ENCODE measurements around the gene CYP1A2. TPM values are rescaled to one million over a fixed set of nuclear protein-coding genes. Genes with fewer than 3 reads are reported as not detected.
A peak's percentile ranks its signal among the peaks of the same experiment; 100 is the strongest.

Gene CYP1A2
- total and polyA plus RNA-seq, 9 of the 15 experiments (the other 6 are each of a cell fraction or from before 2014, with no cell fraction given) = not detected

GRCh38 chr15:74725845-74726773 lies 22.5 kb upstream of the CYP1A2 start:
- Histone ChIP-seq H3K27ac (ENCODE audit: extremely low read depth, low read depth, low read length) (no peak overlapping the region), H3K9me3 (replicated peaks; ENCODE audit: control insufficient read depth, insufficient read depth, low read depth, low read length) (no peaks in the 10 kb centered on the region), H3K27me3 (ENCODE audit: control insufficient read depth in 2 of 2, insufficient read depth in 2 of 2, low read length in 2 of 2) (peaks cover 41 to 74% of the 10 kb centered on the region in 2 experiments), H3K9ac (ENCODE audit: insufficient read depth in 1 of 2, low read depth in 2 of 2, low read length in 2 of 2) (peak overlapping the region in 1 of 2 experiments; percentile 45; a peak in 2 of 4 replicates), H3K36me3 (ENCODE audit: control insufficient read depth, insufficient read depth, low read length) (no peaks in the 10 kb centered on the region), H3K79me2 (ENCODE audit: control insufficient read depth, insufficient read depth, low read length) (no peaks in the 10 kb centered on the region), H3K4me1 (replicated peaks in 1 of 2; ENCODE audit: control insufficient read depth in 2 of 2, insufficient read depth in 2 of 2, low read length in 2 of 2) (peaks cover 5 to 19% of the 10 kb centered on the region in 2 experiments; a peak in 2 of 5 replicates), H4K20me1 (replicated peaks; ENCODE audit: control insufficient read depth, insufficient read depth, low read length) (no peaks in the 10 kb centered on the region), H3K4me2 (ENCODE audit: insufficient read depth, low read length) (peak overlapping the region; percentile 12), H3K4me3 (peak overlapping the region; percentile 10), H2AFZ (ENCODE audit: low read depth, low read length) (no peak overlapping the region; the same call in 1 of the 2 replicates), H3K9me1 (ENCODE audit: control insufficient read depth, insufficient read depth, low read length) (no peaks in the 10 kb centered on the region)
- ChIA-PET CTCF (ENCODE audit: low intra/inter-chr PET ratio) (interaction anchor here (0.6 kb wide), 1 partner anchor 256 kb away, joined by 4 read pairs; no protein-coding TSS in a partner anchor), POLR2A (interaction anchor here (0.6 to 1.0 kb wide), 3 partner anchors 11 to 41 kb away, joined by 3 to 4 read pairs (median 3); no protein-coding TSS in a partner anchor)
- in situ Hi-C loops (cut with MboI) (no loop called here), intact Hi-C loops (cut with micrococcal nuclease) (no loop called here)
- no peak for FAIRE-seq
- DNase-seq (ENCODE audit: extremely low read depth in 1 of 4, low spot score in 3 of 4) = peak in 2 of 4 experiments; percentile 53 to 56
- peak; percentile 72 for ATAC-seq
- BruUV-seq (replicated peaks) = no TSS peak
- 10% methylated on average over 43 of the region's 86 CpGs for WGBS (ENCODE audit: insufficient coverage, low coverage, missing lambda C conversion rate)
- TF ChIP-seq NR2C1 (IDR thresholded peaks at IDR 0.05) (no peak; the same call in 1 of the 2 replicates), NR2C1 (tag; IDR thresholded peaks at IDR 0.05) (peak; percentile 49), NR2C2 (CRISPR knock-in tag; IDR thresholded peaks at IDR 0.05) (no peak), NR2C2 (tag; IDR thresholded peaks at IDR 0.05) (peak; percentile 81), VEZF1 (CRISPR knock-in tag; IDR thresholded peaks at IDR 0.05) (peak; percentile 24; the same call in 1 of the 2 replicates), NRF1 (conservative IDR thresholded peaks at IDR 0.05 in 1 of 2, IDR thresholded peaks at IDR 0.05 in 1 of 2) (peak; percentile 33 to 41; a peak in 2 of 4 replicates), ZBTB7A (IDR thresholded peaks at IDR 0.05; ENCODE audit: borderline replicate concordance, control insufficient read depth, low read depth, low read length) (no peak), CXXC5 (CRISPR knock-in tag; IDR thresholded peaks at IDR 0.05) (peak; percentile 26; the same call in 1 of the 2 replicates), TFAM (CRISPR knock-in tag; conservative IDR thresholded peaks at IDR 0.05) (no peak), ZNF696 (CRISPR knock-in tag; conservative IDR thresholded peaks at IDR 0.05) (no peak)
- TF ChIP-seq, protein P1, sequence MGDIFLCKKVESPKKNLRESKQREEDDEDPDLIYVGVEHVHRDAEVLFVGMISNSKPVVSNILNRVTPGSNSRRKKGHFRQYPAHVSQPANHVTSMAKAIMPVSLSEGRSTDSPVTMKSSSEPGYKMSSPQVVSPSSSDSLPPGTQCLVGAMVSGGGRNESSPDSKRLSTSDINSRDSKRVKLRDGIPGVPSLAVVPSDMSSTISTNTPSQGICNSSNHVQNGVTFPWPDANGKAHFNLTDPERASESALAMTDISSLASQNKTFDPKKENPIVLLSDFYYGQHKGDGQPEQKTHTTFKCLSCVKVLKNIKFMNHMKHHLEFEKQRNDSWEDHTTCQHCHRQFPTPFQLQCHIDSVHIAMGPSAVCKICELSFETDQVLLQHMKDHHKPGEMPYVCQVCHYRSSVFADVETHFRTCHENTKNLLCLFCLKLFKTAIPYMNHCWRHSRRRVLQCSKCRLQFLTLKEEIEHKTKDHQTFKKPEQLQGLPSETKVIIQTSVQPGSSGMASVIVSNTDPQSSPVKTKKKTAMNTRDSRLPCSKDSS (IDR thresholded peaks at IDR 0.05; ENCODE audit: low read depth, partially characterized antibody) = no peak
- TF ChIP-seq, protein P2, sequence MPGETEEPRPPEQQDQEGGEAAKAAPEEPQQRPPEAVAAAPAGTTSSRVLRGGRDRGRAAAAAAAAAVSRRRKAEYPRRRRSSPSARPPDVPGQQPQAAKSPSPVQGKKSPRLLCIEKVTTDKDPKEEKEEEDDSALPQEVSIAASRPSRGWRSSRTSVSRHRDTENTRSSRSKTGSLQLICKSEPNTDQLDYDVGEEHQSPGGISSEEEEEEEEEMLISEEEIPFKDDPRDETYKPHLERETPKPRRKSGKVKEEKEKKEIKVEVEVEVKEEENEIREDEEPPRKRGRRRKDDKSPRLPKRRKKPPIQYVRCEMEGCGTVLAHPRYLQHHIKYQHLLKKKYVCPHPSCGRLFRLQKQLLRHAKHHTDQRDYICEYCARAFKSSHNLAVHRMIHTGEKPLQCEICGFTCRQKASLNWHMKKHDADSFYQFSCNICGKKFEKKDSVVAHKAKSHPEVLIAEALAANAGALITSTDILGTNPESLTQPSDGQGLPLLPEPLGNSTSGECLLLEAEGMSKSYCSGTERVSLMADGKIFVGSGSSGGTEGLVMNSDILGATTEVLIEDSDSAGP (CRISPR knock-in tag; IDR thresholded peaks at IDR 0.05) = peak; percentile 83
- TF ChIP-seq, protein P3, sequence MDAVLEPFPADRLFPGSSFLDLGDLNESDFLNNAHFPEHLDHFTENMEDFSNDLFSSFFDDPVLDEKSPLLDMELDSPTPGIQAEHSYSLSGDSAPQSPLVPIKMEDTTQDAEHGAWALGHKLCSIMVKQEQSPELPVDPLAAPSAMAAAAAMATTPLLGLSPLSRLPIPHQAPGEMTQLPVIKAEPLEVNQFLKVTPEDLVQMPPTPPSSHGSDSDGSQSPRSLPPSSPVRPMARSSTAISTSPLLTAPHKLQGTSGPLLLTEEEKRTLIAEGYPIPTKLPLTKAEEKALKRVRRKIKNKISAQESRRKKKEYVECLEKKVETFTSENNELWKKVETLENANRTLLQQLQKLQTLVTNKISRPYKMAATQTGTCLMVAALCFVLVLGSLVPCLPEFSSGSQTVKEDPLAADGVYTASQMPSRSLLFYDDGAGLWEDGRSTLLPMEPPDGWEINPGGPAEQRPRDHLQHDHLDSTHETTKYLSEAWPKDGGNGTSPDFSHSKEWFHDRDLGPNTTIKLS (IDR thresholded peaks at IDR 0.05; ENCODE audit: borderline replicate concordance, low read depth) = no peak

Data from K562 (cell line).